ENCODE measurements around the gene AIMP2.

Gene AIMP2

DNA sequence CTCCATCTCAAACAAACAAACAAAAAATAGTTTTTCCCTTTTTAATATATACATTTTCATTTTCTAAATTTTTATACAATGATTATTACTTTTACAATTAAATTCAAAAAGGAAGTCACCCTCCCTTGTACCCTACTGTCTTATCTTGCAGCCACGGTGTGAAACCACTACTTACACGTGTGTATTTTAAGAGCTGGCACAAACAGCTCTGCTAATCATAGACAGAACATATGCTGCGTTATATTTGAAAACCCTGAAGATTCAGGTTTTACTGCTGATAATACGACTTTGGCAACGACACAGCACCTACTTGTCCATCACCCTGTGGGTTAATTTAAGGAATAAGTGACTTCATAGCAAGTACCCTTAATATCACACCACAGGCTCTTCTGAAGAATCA is 23.1 kb downstream of the AIMP2 start:
- ATAC-seq (ENCODE audit: insufficient read depth, low read depth), result no peak
- H3K4me2 ChIP-seq (ENCODE audit: insufficient read depth, low read length), result no peak overlapping the region
- no peak overlapping the region for H3K4me3 ChIP-seq (ENCODE audit: low read depth in 1 of 2, low read length in 2 of 2)
- DNase-seq, result no peak
- H3K27ac ChIP-seq (ENCODE audit: low read length), result no peak overlapping the region
- H3K79me2 ChIP-seq (ENCODE audit: insufficient read depth, low read length), result peaks cover 22% of the 10 kb centered on the region; the same call in 1 of the 2 replicates
- H3K27me3 ChIP-seq (ENCODE audit: insufficient read depth, low read length, poor library complexity), result no peaks in the 10 kb centered on the region
- peaks cover 82% of the 10 kb centered on the region for H3K36me3 ChIP-seq (ENCODE audit: insufficient read depth, low read length)
- no peaks in the 10 kb centered on the region for H3K4me1 ChIP-seq (ENCODE audit: insufficient read depth, low read length)
- H4K20me1 ChIP-seq (ENCODE audit: insufficient read depth, low read length), result peaks cover 10% of the 10 kb centered on the region
- TF ChIP-seq, protein P1, sequence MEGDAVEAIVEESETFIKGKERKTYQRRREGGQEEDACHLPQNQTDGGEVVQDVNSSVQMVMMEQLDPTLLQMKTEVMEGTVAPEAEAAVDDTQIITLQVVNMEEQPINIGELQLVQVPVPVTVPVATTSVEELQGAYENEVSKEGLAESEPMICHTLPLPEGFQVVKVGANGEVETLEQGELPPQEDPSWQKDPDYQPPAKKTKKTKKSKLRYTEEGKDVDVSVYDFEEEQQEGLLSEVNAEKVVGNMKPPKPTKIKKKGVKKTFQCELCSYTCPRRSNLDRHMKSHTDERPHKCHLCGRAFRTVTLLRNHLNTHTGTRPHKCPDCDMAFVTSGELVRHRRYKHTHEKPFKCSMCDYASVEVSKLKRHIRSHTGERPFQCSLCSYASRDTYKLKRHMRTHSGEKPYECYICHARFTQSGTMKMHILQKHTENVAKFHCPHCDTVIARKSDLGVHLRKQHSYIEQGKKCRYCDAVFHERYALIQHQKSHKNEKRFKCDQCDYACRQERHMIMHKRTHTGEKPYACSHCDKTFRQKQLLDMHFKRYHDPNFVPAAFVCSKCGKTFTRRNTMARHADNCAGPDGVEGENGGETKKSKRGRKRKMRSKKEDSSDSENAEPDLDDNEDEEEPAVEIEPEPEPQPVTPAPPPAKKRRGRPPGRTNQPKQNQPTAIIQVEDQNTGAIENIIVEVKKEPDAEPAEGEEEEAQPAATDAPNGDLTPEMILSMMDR (IDR thresholded peaks at IDR 0.05; ENCODE audit: borderline replicate concordance, extremely low read depth, low read length, poor library complexity, severe bottlenecking), result no peak
- TF ChIP-seq EZH2 (IDR thresholded peaks at IDR 0.05; ENCODE audit: borderline replicate concordance, low read depth, low read length, severe bottlenecking), result no peak
- no peak overlapping the region for H3K9ac ChIP-seq (ENCODE audit: low read depth, low read length)
- H3K9me3 ChIP-seq (ENCODE audit: insufficient read depth, low read length, severe bottlenecking), result no peaks in the 10 kb centered on the region
- no peak overlapping the region for H2AFZ ChIP-seq (ENCODE audit: low read depth, low read length)

GRCh38 chr7:6032641-6033040 is 23.6 kb downstream of the AIMP2 start:
- Histone ChIP-seq H3K27me3 (ENCODE audit: insufficient read depth, low read length, poor library complexity) (no peaks in the 10 kb centered on the region), H3K27ac (ENCODE audit: low read length) (no peak overlapping the region), H3K4me2 (ENCODE audit: insufficient read depth, low read length) (no peak overlapping the region), H4K20me1 (ENCODE audit: insufficient read depth, low read length) (peaks cover 10% of the 10 kb centered on the region), H3K4me1 (ENCODE audit: insufficient read depth, low read length) (no peaks in the 10 kb centered on the region), H3K9ac (ENCODE audit: low read depth, low read length) (no peak overlapping the region), H2AFZ (ENCODE audit: low read depth, low read length) (no peak overlapping the region), H3K79me2 (ENCODE audit: insufficient read depth, low read length) (peaks cover 22% of the 10 kb centered on the region; the same call in 1 of the 2 replicates), H3K36me3 (ENCODE audit: insufficient read depth, low read length) (peaks cover 82% of the 10 kb centered on the region), H3K4me3 (ENCODE audit: low read depth in 1 of 2, low read length in 2 of 2) (no peak overlapping the region), H3K9me3 (ENCODE audit: insufficient read depth, low read length, severe bottlenecking) (no peaks in the 10 kb centered on the region)
- ATAC-seq (ENCODE audit: insufficient read depth, low read depth) (no peak), DNase-seq (no peak)
- TF ChIP-seq EZH2 (IDR thresholded peaks at IDR 0.05; ENCODE audit: borderline replicate concordance, low read depth, low read length, severe bottlenecking), result no peak
- TF ChIP-seq, protein P1 (IDR thresholded peaks at IDR 0.05; ENCODE audit: borderline replicate concordance, extremely low read depth, low read length, poor library complexity, severe bottlenecking), result no peak

DNA sequence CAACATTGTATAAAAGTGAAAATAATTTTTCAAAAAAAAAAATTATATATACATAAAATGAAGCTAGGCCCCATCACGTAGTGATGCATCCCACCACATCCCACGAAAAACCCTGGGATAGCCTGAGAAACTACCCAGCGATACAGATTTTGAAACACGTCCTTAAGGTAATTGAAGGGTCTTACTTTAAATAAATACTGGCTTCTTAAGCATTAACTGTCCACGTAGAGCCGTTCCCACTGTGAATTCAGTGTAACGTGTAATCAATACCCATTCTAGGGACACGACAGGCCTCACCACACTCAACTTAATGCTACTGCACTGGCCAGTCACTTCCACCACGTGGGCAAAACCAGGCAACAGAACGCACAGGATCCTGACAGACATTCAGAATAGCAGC is 26.1 kb downstream of the AIMP2 start:
- no peaks in the 10 kb centered on the region for H3K4me1 ChIP-seq (ENCODE audit: insufficient read depth, low read length)
- ATAC-seq (ENCODE audit: insufficient read depth, low read depth), result no peak
- no peaks in the 10 kb centered on the region for H3K9me3 ChIP-seq (ENCODE audit: insufficient read depth, low read length, severe bottlenecking)
- no peak overlapping the region for H3K4me3 ChIP-seq (ENCODE audit: low read depth in 1 of 2, low read length in 2 of 2)
- no peak overlapping the region for H2AFZ ChIP-seq (ENCODE audit: low read depth, low read length)
- H3K79me2 ChIP-seq (ENCODE audit: insufficient read depth, low read length), result peaks cover 22% of the 10 kb centered on the region; the same call in 1 of the 2 replicates
- no peak overlapping the region for H3K9ac ChIP-seq (ENCODE audit: low read depth, low read length)
- peaks cover 78% of the 10 kb centered on the region for H3K36me3 ChIP-seq (ENCODE audit: insufficient read depth, low read length)
- H3K27ac ChIP-seq (ENCODE audit: low read length), result no peak overlapping the region
- H4K20me1 ChIP-seq (ENCODE audit: insufficient read depth, low read length), result peaks cover 10% of the 10 kb centered on the region
- no peak overlapping the region for H3K4me2 ChIP-seq (ENCODE audit: insufficient read depth, low read length)
- no peak for TF ChIP-seq EZH2 (IDR thresholded peaks at IDR 0.05; ENCODE audit: borderline replicate concordance, low read depth, low read length, severe bottlenecking)
- TF ChIP-seq, protein P1 (IDR thresholded peaks at IDR 0.05; ENCODE audit: borderline replicate concordance, extremely low read depth, low read length, poor library complexity, severe bottlenecking), result no peak
- H3K27me3 ChIP-seq (ENCODE audit: insufficient read depth, low read length, poor library complexity), result no peaks in the 10 kb centered on the region
- DNase-seq, result no peak

GRCh38 chr7:6035686-6036085 is 26.6 kb downstream of the AIMP2 start:
- Histone ChIP-seq H4K20me1 (ENCODE audit: insufficient read depth, low read length) (peaks cover 10% of the 10 kb centered on the region), H3K27me3 (ENCODE audit: insufficient read depth, low read length, poor library complexity) (no peaks in the 10 kb centered on the region), H3K9me3 (ENCODE audit: insufficient read depth, low read length, severe bottlenecking) (no peaks in the 10 kb centered on the region), H3K4me3 (ENCODE audit: low read depth in 1 of 2, low read length in 2 of 2) (no peak overlapping the region), H3K79me2 (ENCODE audit: insufficient read depth, low read length) (peaks cover 22% of the 10 kb centered on the region; the same call in 1 of the 2 replicates), H3K9ac (ENCODE audit: low read depth, low read length) (no peak overlapping the region), H3K27ac (ENCODE audit: low read length) (no peak overlapping the region), H3K4me1 (ENCODE audit: insufficient read depth, low read length) (no peaks in the 10 kb centered on the region), H3K36me3 (ENCODE audit: insufficient read depth, low read length) (peaks cover 78% of the 10 kb centered on the region), H3K4me2 (ENCODE audit: insufficient read depth, low read length) (no peak overlapping the region), H2AFZ (ENCODE audit: low read depth, low read length) (no peak overlapping the region)
- no peak for TF ChIP-seq EZH2 (IDR thresholded peaks at IDR 0.05; ENCODE audit: borderline replicate concordance, low read depth, low read length, severe bottlenecking)
- TF ChIP-seq, protein P1 (IDR thresholded peaks at IDR 0.05; ENCODE audit: borderline replicate concordance, extremely low read depth, low read length, poor library complexity, severe bottlenecking), result no peak
- ATAC-seq (ENCODE audit: insufficient read depth, low read depth), result no peak
- DNase-seq, result no peak
